GM12878 (cell line): Measurements from ENCODE around the gene RTEL1. TPM values are rescaled to one million over a fixed set of nuclear protein-coding genes. Genes with fewer than 3 reads are reported as not detected.

Experiments
- ATAC-seq: fragments of 200-7000 bp; cut with Tn5 transposase; 3 replicates; pipeline ENCODE4 v1.9.1; 2020; ENCODE audit warnings: mild to moderate bottlenecking, moderate library complexity
- BruUV-seq: library from RNA; stranded (reverse); fragments of 400-500 nt; replicated peaks from 2 replicates; lab custom pipeline; 2021; lab: Mats Ljungman, UMichigan
- CTCF ChIA-PET: fragments of 300-600 bp; sonication (Branson Sonifier 250); formaldehyde crosslinking; extraction: SDS; loops from one replicate; lab custom pipeline; 2021; ENCODE audit warnings: inconsistent platforms; lab: Yijun Ruan, JAX
- POLR2A ChIA-PET: fragments of 350-600 bp; formaldehyde crosslinking; extraction: SDS; loops from one replicate; lab custom pipeline; 2021; ENCODE audit warnings: inconsistent platforms; lab: Charles Lee
- RAD21 ChIA-PET: fragments of 300-600 bp; sonication (Branson Sonifier 250); formaldehyde crosslinking; loops from one replicate; lab custom pipeline; 2023; ENCODE audit warnings: antibody characterized with exemption; ENCODE audit not compliant: unreplicated experiment; lab: Charles Lee
- SMC1A ChIA-PET: fragments of 300-600 bp; sonication (Branson Sonifier 250); formaldehyde crosslinking; loops from one replicate; lab custom pipeline; 2023; ENCODE audit not compliant: unreplicated experiment, uncharacterized antibody; lab: Charles Lee
- DNase-seq: peaks from one replicate; pipeline ENCODE4 v3.0.0-alpha.2; 2011; ENCODE audit warnings: low read depth, low spot score
- FAIRE-seq: peaks from 3 replicates; lab custom pipeline; 2011; peaks lifted over from hg19 to GRCh38; lab: Jason Lieb, UNC
- H2AFZ ChIP-seq: 2 replicates; pipeline ENCODE4 v1.6.0; 2011; ENCODE audit warnings: low read depth, low read length, control low read depth; ENCODE audit not compliant: control insufficient read depth
- H3K27ac ChIP-seq: 2 replicates; pipeline ENCODE4 v1.5.1; 2011; ENCODE audit warnings: control low read depth; ENCODE audit not compliant: control insufficient read depth, insufficient read depth
- H3K27me3 ChIP-seq, 2 experiments: replicated peaks in 1 of 2; 2 replicates each; pipeline versions ENCODE4 v1.6.0 to v1.6.1; 2011; ENCODE audit warnings: low read length in 1 of 2; ENCODE audit not compliant: control insufficient read depth in 2 of 2, insufficient read depth in 2 of 2
- H3K36me3 ChIP-seq, 2 experiments: 2 replicates each; pipeline ENCODE4 v1.5.1; 2011; ENCODE audit warnings: low read length in 1 of 2; ENCODE audit not compliant: control insufficient read depth in 2 of 2, insufficient read depth in 2 of 2
- H3K4me1 ChIP-seq: 2 replicates; pipeline ENCODE4 v1.6.1; 2011; ENCODE audit warnings: mild to moderate bottlenecking, low read length, moderate library complexity, mixed read lengths; ENCODE audit not compliant: control insufficient read depth, insufficient read depth
- H3K4me2 ChIP-seq: 2 replicates; pipeline ENCODE4 v1.6.0; 2011; ENCODE audit warnings: control low read depth; ENCODE audit not compliant: control insufficient read depth, insufficient read depth
- H3K4me3 ChIP-seq: fragments of 200-600 bp; sonication (generic); 2 replicates; pipeline ENCODE4 v1.5.1; 2016
- H3K79me2 ChIP-seq: 2 replicates; pipeline ENCODE4 v1.6.0; 2011; ENCODE audit warnings: low read length; ENCODE audit not compliant: control insufficient read depth, insufficient read depth
- H3K9ac ChIP-seq: 2 replicates; pipeline ENCODE4 v1.8.0; 2011; ENCODE audit warnings: low read length, control low read depth, mixed read lengths; ENCODE audit not compliant: control insufficient read depth, insufficient read depth
- H3K9me3 ChIP-seq: replicated peaks from 3 replicates; pipeline ENCODE4 v1.5.1; 2011; ENCODE audit warnings: mild to moderate bottlenecking, low read length; ENCODE audit not compliant: control insufficient read depth, insufficient read depth
- H4K20me1 ChIP-seq: 2 replicates; pipeline ENCODE4 v1.6.0; 2011; ENCODE audit not compliant: control insufficient read depth, insufficient read depth
- BCLAF1 ChIP-seq: fragments of 450-650 bp; IDR thresholded peaks from 2 replicates; pipeline ENCODE4 v1.6.1; 2017; ENCODE audit warnings: antibody characterized with exemption, mild to moderate bottlenecking, moderate library complexity
- HSF1 ChIP-seq: fragments of 150-350 bp; IDR thresholded peaks from 2 replicates; pipeline ENCODE4 v1.6.1; 2014; ENCODE audit warnings: mild to moderate bottlenecking, low read depth, low read length
- MEF2B ChIP-seq: fragments of 450-650 bp; IDR thresholded peaks from 2 replicates; pipeline ENCODE4 v1.6.1; 2018; ENCODE audit warnings: mild to moderate bottlenecking, moderate library complexity; ENCODE audit not compliant: partially characterized antibody, poor library complexity, severe bottlenecking
- MYB ChIP-seq: fragments of 150-350 bp; IDR thresholded peaks from 2 replicates; pipeline ENCODE4 v1.6.1; 2014; ENCODE audit warnings: mild to moderate bottlenecking, low read depth, low read length, borderline replicate concordance
- NR2C1 ChIP-seq: fragments of 450-650 bp; IDR thresholded peaks from 2 replicates; pipeline ENCODE4 v1.6.1; 2017; ENCODE audit warnings: antibody characterized with exemption, mild to moderate bottlenecking, moderate library complexity
- STAT1 ChIP-seq: fragments of 450-650 bp; conservative IDR thresholded peaks from 2 replicates; pipeline ENCODE4 v1.6.1; 2014; ENCODE audit warnings: antibody characterized with exemption, mild to moderate bottlenecking
- TBL1XR1 ChIP-seq: IDR thresholded peaks from 2 replicates; pipeline ENCODE4 v1.6.1; 2012; ENCODE audit warnings: low read depth, low read length, improper control_type of control experiment
- USF1 ChIP-seq: IDR thresholded peaks from 2 replicates; pipeline ENCODE4 v1.6.1; 2011; ENCODE audit warnings: borderline replicate concordance, low read depth, mild to moderate bottlenecking, moderate library complexity, mixed read lengths, low read length; ENCODE audit not compliant: insufficient read depth; ENCODE audit errors: extremely low read length
- ZBTB4 ChIP-seq: fragments of 450-650 bp; formaldehyde crosslinking; IDR thresholded peaks from 2 replicates; pipeline ENCODE4 v1.4.0; 2022; ENCODE audit warnings: mild to moderate bottlenecking, moderate library complexity
- ZNF274 ChIP-seq: IDR thresholded peaks from one replicate; pipeline ENCODE4 v1.8.0; 2011; ENCODE audit not compliant: insufficient read length, insufficient read depth
- WGBS: methylation state at CpG from one replicate; pipeline ENCODE4 v1.1.6; 2016; ENCODE audit warnings: low lambda C conversion rate; ENCODE audit not compliant: insufficient replicate concordance, insufficient coverage; ENCODE audit errors: missing lambda C conversion rate; 5-methylcytosine and 5-hydroxymethylcytosine counted together
- in situ Hi-C: fragments of 300-500 bp; cut with MboI; formaldehyde crosslinking; loops from 9 replicates; pipeline ENCODE4 v1.14.3; 2018; ENCODE audit warnings: mixed read lengths
- intact Hi-C: fragments of 100-400 bp; cut with micrococcal nuclease; formaldehyde crosslinking; loops from one replicate; pipeline ENCODE4 v1.14.2; 2022; ENCODE audit not compliant: unreplicated experiment
- polyA plus RNA-seq, 11 experiments: library from polyadenylated mRNA; depleted of rRNA in 4 of 11; unstranded in 6 of 11; stranded (reverse) in 5 of 11; fragments of >200 nt; fragmentation: Nextera tagmentation in 4 of 11; fragmentation: Illumina TruSeq in 1 of 11; extraction: Ambion mirVana in 4 of 11; extraction: Trizol in 1 of 11; gene quantifications; 1 replicate in 1 of 11; 2 replicates in 10 of 11; pipeline versions ENCODE4 v1.2.1 to v1.2.3, GENCODE V29; 2011 to 2016; ENCODE audit warnings: inconsistent platforms in 2 of 11, missing spikeins in 2 of 11, low read depth in 1 of 11
- total RNA-seq, 4 experiments: library from RNA; depleted of rRNA in 3 of 4; stranded (reverse); fragments of >200 nt in 3 of 4; fragmentation: Illumina TruSeq in 1 of 4; extraction: Trizol in 1 of 4; gene quantifications; 2 replicates each; pipeline versions ENCODE4 v1.2.1 to v1.2.3, GENCODE V29; 2013 to 2021

Gene RTEL1
- total and polyA plus RNA-seq, 10 of the 15 experiments (the other 5 are each of a cell fraction or from before 2014, with no cell fraction given), result 0.40 to 37.2 (median 15.6) TPM; not detected in 1

GRCh38 chr20:63661108-63661507, 3.0 kb downstream of the RTEL1 start (continued):
- TF ChIP-seq MEF2B, result no peak
- TF ChIP-seq BCLAF1, result no peak

- Histone ChIP-seq H3K36me3 (peaks cover 0 to 10% of the 10 kb centered on the region in 2 experiments; a peak in 2 of 4 replicates), H3K79me2 (peaks cover 10% of the 10 kb centered on the region), H3K9ac (no peak overlapping the region), H4K20me1 (no peaks in the 10 kb centered on the region), H3K27ac (no peak overlapping the region), H2AFZ (no peak overlapping the region), H3K4me3 (no peak overlapping the region), H3K27me3 (no peaks in the 10 kb centered on the region), H3K9me3 (no peaks in the 10 kb centered on the region), H3K4me2 (no peak overlapping the region), H3K4me1 (peaks cover 8% of the 10 kb centered on the region)
- CTCF ChIA-PET, result no interaction called here
- intact Hi-C loops (no loop called here), in situ Hi-C loops (no loop called here)
- DNase-seq, result no peak
- SMC1A ChIA-PET, result interaction anchor here (0.7 kb wide), 1 partner anchor 46 kb away, joined by 3 read pairs; no protein-coding TSS in a partner anchor
- POLR2A ChIA-PET, result no interaction called here
- no peak for FAIRE-seq
- no peak for ATAC-seq
- RAD21 ChIA-PET, result no interaction called here
- 91% methylated on average over 32 of the region's 33 CpGs for WGBS
- no TSS peak for BruUV-seq
- TF ChIP-seq STAT1 (no peak), TBL1XR1 (no peak), HSF1 (no peak), ZNF274 (no peak), USF1 (no peak), MYB (no peak), NR2C1 (no peak), ZBTB4 (CRISPR knock-in tag) (no peak)
These were observed 4.1 kb downstream of the RTEL1 start for GRCh38 chr20:63661959-63662812.
